Lower lobe of right lung (tissue), 2 donors: ENCODE results near the gene PTP4A2. TPM values are rescaled to one million over a fixed set of nuclear protein-coding genes. Genes with fewer than 3 reads are reported as not detected.

Source experiments
- ATAC-seq, 2 donors: fragments of 200-7000 bp; cut with Tn5 transposase; one replicate each; pipeline ENCODE4 v1.9.1; 2020 to 2022; ENCODE audit warnings: mild to moderate bottlenecking in 2 of 2, moderate library complexity in 2 of 2
- DNase-seq: peaks from one replicate; pipeline ENCODE4 v3.0.0-alpha.2; 2020
- H3K27ac ChIP-seq: fragments of 200-600 bp; one replicate; pipeline ENCODE4 v1.8.0; 2022
- H3K27me3 ChIP-seq: fragments of 200-600 bp; one replicate; pipeline ENCODE4 v1.8.0; 2022; ENCODE audit warnings: low read depth
- H3K36me3 ChIP-seq: fragments of 200-600 bp; one replicate; pipeline ENCODE4 v1.8.0; 2022; ENCODE audit warnings: mild to moderate bottlenecking
- H3K4me1 ChIP-seq: fragments of 200-600 bp; one replicate; pipeline ENCODE4 v1.8.0; 2022
- H3K4me3 ChIP-seq: fragments of 200-600 bp; one replicate; pipeline ENCODE4 v1.8.0; 2022; ENCODE audit warnings: mild to moderate bottlenecking
- H3K9me3 ChIP-seq: fragments of 200-600 bp; one replicate; pipeline ENCODE4 v1.8.0; 2022
- CTCF ChIP-seq: fragments of 200-600 bp; IDR thresholded peaks from one replicate; pipeline ENCODE4 v1.8.0; 2022; ENCODE audit warnings: antibody characterized with exemption, mild to moderate bottlenecking
- intact Hi-C: fragments of 100-400 bp; cut with DNase I; formaldehyde crosslinking; loops from one replicate; pipeline ENCODE4 v1.11.0; 2022
- total RNA-seq: library from RNA; stranded (reverse); fragmentation: NEBNext Ultra II Directional; extraction: Animal tissue kit (Norgen Biotek cat#: 25700); gene quantifications from one replicate; pipeline ENCODE4 v1.2.1, GENCODE V29; 2021
- donor health status: DM: no; HTN: yes; CAD: no; lungs with severe emphysema.

PTP4A2 gene
- total RNA-seq, 1 donor from 2014 or later = 205 TPM

- TF ChIP-seq CTCF = no peak
- intact Hi-C loops = no loop called here
- Histone ChIP-seq H3K9me3 (no peaks in the 10 kb centered on the region), H3K27ac (no peak overlapping the region), H3K4me3 (no peak overlapping the region), H3K27me3 (no peaks in the 10 kb centered on the region), H3K4me1 (no peaks in the 10 kb centered on the region), H3K36me3 (no peaks in the 10 kb centered on the region)
- ATAC-seq (no peak), DNase-seq (no peak)
Observed at GRCh38 chr1:31859719-31860118, 78.4 kb downstream of the PTP4A2 start.

- Histone ChIP-seq H3K9me3 (no peaks in the 10 kb centered on the region), H3K4me3 (no peak overlapping the region), H3K27me3 (no peaks in the 10 kb centered on the region), H3K27ac (no peak overlapping the region), H3K4me1 (no peaks in the 10 kb centered on the region), H3K36me3 (no peaks in the 10 kb centered on the region)
- DNase-seq (no peak), ATAC-seq (no peak)
- intact Hi-C loops = no loop called here
- no peak for TF ChIP-seq CTCF
Observed at GRCh38 chr1:31859044-31859443, 79.1 kb downstream of the PTP4A2 start.

- no peak for TF ChIP-seq CTCF
- intact Hi-C loops = no loop called here
- Histone ChIP-seq H3K4me3 (no peak overlapping the region), H3K27ac (no peak overlapping the region), H3K4me1 (no peaks in the 10 kb centered on the region), H3K36me3 (no peaks in the 10 kb centered on the region), H3K9me3 (no peaks in the 10 kb centered on the region), H3K27me3 (no peaks in the 10 kb centered on the region)
- ATAC-seq = peak in 1 of 2 donors; percentile 67
- no peak for DNase-seq
Observed at GRCh38 chr1:31857863-31858262, 80.3 kb downstream of the PTP4A2 start.

Other genes starting within 250 kb of the PTP4A2 start
- 11.8 TPM for gene COL16A1, start 234.4 kb downstream of the PTP4A2 start, total RNA-seq
- gene ADGRB2, start 174.0 kb downstream of the PTP4A2 start, total RNA-seq = 1.1 TPM
- gene SPOCD1, start 122.3 kb downstream of the PTP4A2 start, total RNA-seq = 21.6 TPM
- gene KHDRBS1, start 75.5 kb upstream of the PTP4A2 start, total RNA-seq = 79.5 TPM
- 15.3 TPM for gene TMEM39B, start 134.6 kb upstream of the PTP4A2 start, total RNA-seq
- gene KPNA6, start 169.7 kb upstream of the PTP4A2 start, total RNA-seq = 57.1 TPM
- 45.1 TPM for gene TXLNA, start 241.3 kb upstream of the PTP4A2 start, total RNA-seq